Lower lobe of right lung (tissue), 2 donors: ENCODE results near the gene GRID1. TPM values are rescaled to one million over a fixed set of nuclear protein-coding genes. Genes with fewer than 3 reads are reported as not detected.

ENCODE experiments used
- ATAC-seq, 2 donors: fragments of 200-7000 bp; cut with Tn5 transposase; one replicate each; pipeline ENCODE4 v1.9.1; 2020 to 2022; ENCODE audit warnings: mild to moderate bottlenecking in 2 of 2, moderate library complexity in 2 of 2
- DNase-seq: peaks from one replicate; pipeline ENCODE4 v3.0.0-alpha.2; 2020
- H3K27ac ChIP-seq: fragments of 200-600 bp; one replicate; pipeline ENCODE4 v1.8.0; 2022
- H3K27me3 ChIP-seq: fragments of 200-600 bp; one replicate; pipeline ENCODE4 v1.8.0; 2022; ENCODE audit warnings: low read depth
- H3K36me3 ChIP-seq: fragments of 200-600 bp; one replicate; pipeline ENCODE4 v1.8.0; 2022; ENCODE audit warnings: mild to moderate bottlenecking
- H3K4me1 ChIP-seq: fragments of 200-600 bp; one replicate; pipeline ENCODE4 v1.8.0; 2022
- H3K4me3 ChIP-seq: fragments of 200-600 bp; one replicate; pipeline ENCODE4 v1.8.0; 2022; ENCODE audit warnings: mild to moderate bottlenecking
- H3K9me3 ChIP-seq: fragments of 200-600 bp; one replicate; pipeline ENCODE4 v1.8.0; 2022
- CTCF ChIP-seq: fragments of 200-600 bp; IDR thresholded peaks from one replicate; pipeline ENCODE4 v1.8.0; 2022; ENCODE audit warnings: antibody characterized with exemption, mild to moderate bottlenecking
- intact Hi-C: fragments of 100-400 bp; cut with DNase I; formaldehyde crosslinking; loops from one replicate; pipeline ENCODE4 v1.11.0; 2022
- total RNA-seq: library from RNA; stranded (reverse); fragmentation: NEBNext Ultra II Directional; extraction: Animal tissue kit (Norgen Biotek cat#: 25700); gene quantifications from one replicate; pipeline ENCODE4 v1.2.1, GENCODE V29; 2021
- donor health status: DM: no; HTN: yes; CAD: no; lungs with severe emphysema.

GRID1 gene
- total RNA-seq, 1 donor from 2014 or later, result 2.5 TPM

DNA sequence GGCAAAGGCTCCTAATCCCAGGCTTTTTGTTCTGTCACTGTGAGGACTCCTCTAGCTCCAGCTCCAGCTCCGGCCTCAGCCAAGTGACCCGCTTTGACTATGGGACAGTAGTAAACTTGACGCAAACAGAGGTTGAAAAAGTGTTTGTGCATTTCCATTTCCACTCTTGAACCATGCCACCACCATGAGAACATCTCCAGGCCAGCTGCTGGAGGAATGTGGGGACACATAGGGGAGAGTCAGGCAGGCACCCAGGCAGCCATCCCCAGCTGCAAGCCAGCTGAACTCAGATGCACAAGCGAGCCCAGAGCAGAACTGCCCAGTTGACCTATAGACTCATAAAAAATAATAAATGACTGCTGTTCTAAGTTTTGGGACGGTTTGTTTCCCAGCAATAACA lies 224.7 kb downstream of the GRID1 start:
- DNase-seq (no peak), ATAC-seq (no peak)
- H3K27me3 ChIP-seq, result no peaks in the 10 kb centered on the region
- H3K36me3 ChIP-seq, result no peaks in the 10 kb centered on the region
- TF ChIP-seq CTCF, result no peak
- H3K27ac ChIP-seq, result no peak overlapping the region
- no peaks in the 10 kb centered on the region for H3K4me1 ChIP-seq
- intact Hi-C loops, result no loop called here
- H3K9me3 ChIP-seq, result no peaks in the 10 kb centered on the region
- H3K4me3 ChIP-seq, result no peak overlapping the region

DNA sequence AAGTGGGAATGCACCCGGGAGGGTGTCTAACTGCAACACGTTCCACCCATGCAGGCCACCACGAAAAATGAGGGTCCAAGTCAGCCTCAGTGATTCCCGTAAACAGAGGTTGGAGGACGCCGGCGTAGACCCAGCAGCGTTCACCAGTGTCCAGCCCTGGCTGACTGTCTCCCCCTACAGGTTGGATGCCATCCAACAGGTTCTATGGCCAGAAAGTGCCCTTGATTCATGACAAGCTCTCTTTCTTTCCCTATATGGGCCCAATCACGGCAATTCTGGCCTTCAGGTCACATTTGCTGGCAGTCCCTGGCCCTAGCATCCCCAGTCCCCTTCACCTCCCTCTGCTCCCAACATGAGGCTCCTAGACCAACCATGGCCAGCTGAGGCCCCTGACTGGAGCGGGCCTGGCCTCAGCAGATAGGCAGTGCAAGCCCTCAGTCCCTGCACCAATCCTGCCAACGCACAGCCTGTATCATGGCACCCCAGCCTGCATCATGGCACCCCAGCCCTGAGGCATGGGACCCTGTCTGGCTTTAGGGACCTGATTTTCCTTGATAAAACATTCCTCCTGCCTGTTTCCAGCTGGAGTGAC lies 227.4 kb downstream of the GRID1 start:
- DNase-seq (no peak), ATAC-seq (peak in 1 of 2 donors; percentile 29)
- no peaks in the 10 kb centered on the region for H3K9me3 ChIP-seq
- TF ChIP-seq CTCF, result peak; percentile 24
- intact Hi-C loops, result no loop called here
- no peaks in the 10 kb centered on the region for H3K4me1 ChIP-seq
- H3K27me3 ChIP-seq, result no peaks in the 10 kb centered on the region
- H3K36me3 ChIP-seq, result no peaks in the 10 kb centered on the region
- H3K4me3 ChIP-seq, result no peak overlapping the region
- no peak overlapping the region for H3K27ac ChIP-seq

DNA sequence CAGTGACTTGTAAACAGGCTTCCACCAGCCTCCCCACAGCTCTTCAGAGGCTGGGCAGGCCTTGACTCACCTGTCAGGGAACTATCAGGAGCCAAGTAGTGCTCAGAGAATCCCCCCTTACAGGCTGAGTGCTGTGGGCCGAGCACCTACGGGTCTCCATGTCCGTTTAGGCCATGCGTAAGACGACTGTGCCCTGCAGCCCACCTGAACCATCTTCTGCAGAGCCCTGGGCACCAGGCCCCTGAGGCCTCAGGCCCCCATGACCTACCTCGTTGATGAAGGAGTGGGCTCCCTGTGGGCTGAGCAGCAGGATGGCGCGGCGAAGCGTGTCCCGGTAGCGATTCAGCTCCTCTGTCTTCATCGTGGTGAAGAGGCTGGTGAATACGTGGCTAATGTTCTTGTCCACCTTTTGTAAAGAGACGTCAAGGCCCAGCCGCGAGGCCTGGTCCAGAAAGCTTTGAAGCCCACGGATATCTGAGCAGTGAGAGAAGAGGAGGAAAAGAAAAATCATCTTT lies 228.0 kb downstream of the GRID1 start:
- DNase-seq, result no peak
- no peaks in the 10 kb centered on the region for H3K9me3 ChIP-seq
- no peak overlapping the region for H3K27ac ChIP-seq
- TF ChIP-seq CTCF, result no peak
- H3K4me1 ChIP-seq, result no peaks in the 10 kb centered on the region
- no peaks in the 10 kb centered on the region for H3K36me3 ChIP-seq
- H3K27me3 ChIP-seq, result no peaks in the 10 kb centered on the region
- intact Hi-C loops, result no loop called here
- no peak for ATAC-seq
- no peak overlapping the region for H3K4me3 ChIP-seq

GRCh38 chr10:86137561-86137960 lies 229.0 kb downstream of the GRID1 start:
- Histone ChIP-seq H3K27ac (no peak overlapping the region), H3K9me3 (no peaks in the 10 kb centered on the region), H3K27me3 (no peaks in the 10 kb centered on the region), H3K36me3 (no peaks in the 10 kb centered on the region), H3K4me1 (no peaks in the 10 kb centered on the region), H3K4me3 (no peak overlapping the region)
- ATAC-seq (no peak), DNase-seq (no peak)
- intact Hi-C loops, result no loop called here
- no peak for TF ChIP-seq CTCF

DNA sequence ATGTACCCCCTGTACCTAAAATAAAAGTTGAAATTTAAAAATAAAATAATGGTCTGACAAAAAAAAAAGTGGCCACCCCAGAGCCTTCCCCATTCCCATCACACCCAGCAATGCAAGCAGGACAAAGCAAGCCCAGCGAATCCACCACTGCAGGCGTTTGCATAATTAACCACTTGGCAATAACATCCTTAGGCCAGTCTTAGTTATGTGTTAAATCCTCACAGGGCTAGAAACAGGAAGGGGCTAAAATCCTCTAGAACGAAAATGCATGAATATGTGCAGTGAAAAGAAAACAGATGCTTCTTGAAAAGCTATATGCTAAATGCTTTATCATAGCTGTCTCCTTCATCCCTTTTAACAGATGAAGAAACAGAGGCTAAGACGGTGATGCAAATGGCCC lies 229.7 kb downstream of the GRID1 start:
- no peaks in the 10 kb centered on the region for H3K4me1 ChIP-seq
- ATAC-seq (no peak), DNase-seq (no peak)
- H3K36me3 ChIP-seq, result no peaks in the 10 kb centered on the region
- H3K27ac ChIP-seq, result no peak overlapping the region
- no peaks in the 10 kb centered on the region for H3K27me3 ChIP-seq
- H3K4me3 ChIP-seq, result no peak overlapping the region
- intact Hi-C loops, result no loop called here
- no peaks in the 10 kb centered on the region for H3K9me3 ChIP-seq
- no peak for TF ChIP-seq CTCF
